Measurements from ENCODE around the gene HMX3. TPM values are rescaled to one million over a fixed set of nuclear protein-coding genes. Genes with fewer than 3 reads are reported as not detected.
A peak's percentile ranks its signal among the peaks of the same experiment; 100 is the strongest.

HMX3 gene
- total RNA-seq, 2 donors from 2014 or later = not detected

DNA sequence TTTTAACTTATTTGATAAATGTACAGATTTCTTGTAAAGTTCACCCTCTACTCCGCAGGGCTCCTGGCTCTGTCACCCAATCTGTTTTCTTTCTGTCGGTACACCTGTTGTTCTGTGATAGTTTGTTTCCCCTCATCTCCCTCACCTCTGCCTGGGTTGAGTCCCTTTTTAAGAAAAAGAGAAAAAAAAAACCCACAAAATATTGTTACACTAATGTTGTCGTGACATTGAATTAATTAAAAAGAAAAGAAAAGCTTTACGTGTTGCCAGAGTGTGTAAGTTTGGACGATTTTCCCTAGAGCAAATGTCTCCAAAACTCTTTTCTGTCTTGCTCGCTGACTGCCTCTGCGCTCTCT is 3.4 kb downstream of the HMX3 start:
- Histone ChIP-seq H3K4me3 (no peak overlapping the region), H3K27ac (no peak overlapping the region), H3K9me3 (no peaks in the 10 kb centered on the region), H3K4me1 (peaks cover 54% of the 10 kb centered on the region), H3K27me3 (peaks cover 9 to 74% of the 10 kb centered on the region in 2 donors), H3K36me3 (replicated peaks in 1 of 2; ENCODE audit: insufficient read depth in 1 of 2, low read depth in 2 of 2) (no peaks in the 10 kb centered on the region)
- 3 to 10% methylated on average over 7 of the region's 7 CpGs for WGBS, 2 donors
- DNase-seq = no peak
- ATAC-seq = no peak
- TF ChIP-seq, protein P1, sequence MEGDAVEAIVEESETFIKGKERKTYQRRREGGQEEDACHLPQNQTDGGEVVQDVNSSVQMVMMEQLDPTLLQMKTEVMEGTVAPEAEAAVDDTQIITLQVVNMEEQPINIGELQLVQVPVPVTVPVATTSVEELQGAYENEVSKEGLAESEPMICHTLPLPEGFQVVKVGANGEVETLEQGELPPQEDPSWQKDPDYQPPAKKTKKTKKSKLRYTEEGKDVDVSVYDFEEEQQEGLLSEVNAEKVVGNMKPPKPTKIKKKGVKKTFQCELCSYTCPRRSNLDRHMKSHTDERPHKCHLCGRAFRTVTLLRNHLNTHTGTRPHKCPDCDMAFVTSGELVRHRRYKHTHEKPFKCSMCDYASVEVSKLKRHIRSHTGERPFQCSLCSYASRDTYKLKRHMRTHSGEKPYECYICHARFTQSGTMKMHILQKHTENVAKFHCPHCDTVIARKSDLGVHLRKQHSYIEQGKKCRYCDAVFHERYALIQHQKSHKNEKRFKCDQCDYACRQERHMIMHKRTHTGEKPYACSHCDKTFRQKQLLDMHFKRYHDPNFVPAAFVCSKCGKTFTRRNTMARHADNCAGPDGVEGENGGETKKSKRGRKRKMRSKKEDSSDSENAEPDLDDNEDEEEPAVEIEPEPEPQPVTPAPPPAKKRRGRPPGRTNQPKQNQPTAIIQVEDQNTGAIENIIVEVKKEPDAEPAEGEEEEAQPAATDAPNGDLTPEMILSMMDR (IDR thresholded peaks at IDR 0.05) = no peak
- intact Hi-C loops (cut with DNase I) = no loop called here

DNA sequence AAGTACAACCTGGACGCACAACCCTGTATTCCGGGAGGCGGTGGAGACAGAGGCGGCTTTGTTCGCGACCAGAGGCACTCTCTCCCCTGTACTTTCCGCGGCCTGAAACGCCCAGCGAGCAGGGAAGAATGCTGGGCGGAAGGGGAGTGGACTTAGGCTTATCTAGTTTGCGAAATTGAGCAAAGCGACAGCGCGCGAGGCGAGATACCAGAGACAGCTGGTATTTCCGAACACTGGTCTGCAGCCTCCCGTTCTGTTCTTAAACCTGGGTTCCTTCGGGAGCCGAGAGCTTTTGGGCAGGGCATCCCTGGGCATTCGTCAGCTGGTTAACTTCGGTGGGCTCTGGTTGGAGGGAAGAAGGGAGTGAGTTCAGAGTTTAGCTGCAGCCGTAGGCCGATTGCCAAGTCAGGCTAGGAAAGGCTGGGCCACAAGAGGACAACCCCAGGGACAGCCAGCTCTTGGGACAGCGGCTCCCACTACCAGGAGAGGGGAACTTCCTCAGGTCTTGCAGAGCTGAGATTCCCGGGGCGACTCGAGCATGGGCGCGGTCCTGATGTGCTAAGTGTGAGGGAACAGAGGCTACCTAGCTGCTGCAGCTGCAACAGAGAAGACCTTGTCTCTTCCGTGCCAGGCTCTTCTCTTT is 3.9 kb downstream of the HMX3 start:
- Histone ChIP-seq H3K36me3 (replicated peaks in 1 of 2; ENCODE audit: insufficient read depth in 1 of 2, low read depth in 2 of 2) (no peaks in the 10 kb centered on the region), H3K4me3 (no peak overlapping the region), H3K27ac (no peak overlapping the region), H3K9me3 (no peaks in the 10 kb centered on the region), H3K27me3 (peaks cover 9 to 73% of the 10 kb centered on the region in 2 donors), H3K4me1 (peaks cover 50% of the 10 kb centered on the region)
- peak; percentile 56 to 73 (median 65) for DNase-seq
- no peak for TF ChIP-seq POLR2A (IDR thresholded peaks at IDR 0.05)
- TF ChIP-seq, protein P1 (IDR thresholded peaks at IDR 0.05) = no peak
- peak; percentile 77 for ATAC-seq
- 3 to 4% methylated on average over 25 to 32 of the region's 32 CpGs for WGBS, 2 donors
- intact Hi-C loops (cut with DNase I) = no loop called here

DNA sequence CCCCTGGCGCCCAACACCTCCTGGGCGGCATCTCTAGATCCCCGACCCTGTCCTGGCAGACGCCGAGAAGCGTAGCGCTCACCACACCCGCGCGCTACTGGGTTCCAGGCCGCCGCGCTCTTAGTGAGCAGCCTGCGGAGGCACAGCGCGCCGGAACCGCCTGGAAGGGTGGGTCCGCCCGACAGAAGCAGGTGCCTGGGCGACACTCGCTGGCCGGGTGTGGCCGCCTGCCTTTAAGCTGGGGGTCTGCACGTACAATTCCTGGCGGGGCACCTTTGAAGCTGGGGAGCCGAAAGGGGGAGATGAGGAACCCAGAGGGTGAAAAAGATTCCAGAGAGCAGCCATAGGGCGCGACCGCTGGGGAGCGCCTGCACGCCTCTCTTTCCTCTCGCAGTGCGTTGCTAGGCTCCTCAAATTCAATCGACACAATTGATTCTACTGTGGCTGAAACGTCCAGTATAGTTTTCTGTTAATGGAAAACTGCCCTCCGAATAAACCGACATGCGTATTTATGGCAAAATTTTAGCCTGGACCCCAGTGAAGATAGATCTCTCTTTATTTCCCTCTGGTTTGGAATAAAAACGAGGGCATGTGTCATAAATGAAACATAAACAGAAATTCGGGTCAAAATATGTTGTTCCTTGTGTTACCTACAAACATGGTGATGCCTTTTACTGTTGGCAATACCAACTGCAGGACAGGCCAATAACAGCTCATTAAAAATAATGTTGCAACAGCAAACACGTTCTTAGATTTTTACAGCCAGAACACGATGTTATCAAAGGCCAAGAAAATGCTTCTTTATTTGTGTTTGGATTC is 4.6 kb downstream of the HMX3 start:
- H3K27ac ChIP-seq = no peak overlapping the region
- intact Hi-C loops (cut with DNase I) = no loop called here
- H3K36me3 ChIP-seq (replicated peaks in 1 of 2; ENCODE audit: insufficient read depth in 1 of 2, low read depth in 2 of 2) = no peaks in the 10 kb centered on the region
- peaks cover 9 to 73% of the 10 kb centered on the region in 2 donors for H3K27me3 ChIP-seq
- 3 to 4% methylated on average over 33 to 43 of the region's 43 CpGs for WGBS, 2 donors
- DNase-seq (no peak), ATAC-seq (no peak)
- no peaks in the 10 kb centered on the region for H3K9me3 ChIP-seq
- peaks cover 46% of the 10 kb centered on the region for H3K4me1 ChIP-seq
- no peak overlapping the region for H3K4me3 ChIP-seq
- TF ChIP-seq POLR2A (IDR thresholded peaks at IDR 0.05) = no peak
- TF ChIP-seq, protein P1 (IDR thresholded peaks at IDR 0.05) = no peak

DNA sequence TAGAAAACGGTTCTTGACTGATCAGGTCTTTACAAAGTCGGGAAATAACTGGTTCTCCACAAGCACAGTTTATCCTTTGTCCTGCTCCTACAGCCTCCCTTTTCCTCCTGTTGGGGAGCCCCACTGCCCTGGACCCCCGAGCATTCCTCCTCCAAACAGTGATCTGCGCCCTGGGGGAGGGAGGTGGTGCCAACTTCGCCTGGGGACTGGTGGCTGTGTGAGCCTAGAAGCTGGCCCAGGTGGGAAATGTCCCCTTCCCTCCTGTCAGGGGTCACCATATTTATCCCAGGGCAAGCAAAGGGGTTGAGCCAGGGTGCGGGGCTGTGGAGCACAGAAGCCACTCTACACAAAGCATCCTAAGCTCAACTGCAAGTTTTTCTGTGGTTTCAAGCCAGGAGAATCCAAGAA is 5.2 kb downstream of the HMX3 start:
- H3K9me3 ChIP-seq = no peaks in the 10 kb centered on the region
- H3K4me3 ChIP-seq = no peak overlapping the region
- TF ChIP-seq, protein P1 (IDR thresholded peaks at IDR 0.05) = no peak
- no peak for TF ChIP-seq POLR2A (IDR thresholded peaks at IDR 0.05)
- ATAC-seq (no peak), DNase-seq (no peak)
- peaks cover 9 to 71% of the 10 kb centered on the region in 2 donors for H3K27me3 ChIP-seq
- H3K4me1 ChIP-seq = peaks cover 42% of the 10 kb centered on the region
- no peak overlapping the region for H3K27ac ChIP-seq
- WGBS, 2 donors = 2 to 5% methylated on average over 6 of the region's 6 CpGs
- H3K36me3 ChIP-seq (replicated peaks in 1 of 2; ENCODE audit: insufficient read depth in 1 of 2, low read depth in 2 of 2) = no peaks in the 10 kb centered on the region
- intact Hi-C loops (cut with DNase I) = no loop called here
